Lower leg skin (tissue), 3 donors: ENCODE measurements around the gene ITPRID1.

Experiments
- CTCF ChIP-seq, 3 donors: fragments of 450-650 bp; IDR thresholded peaks; one replicate each; pipeline ENCODE4 v1.5.1; 2016; ENCODE audit warnings: antibody characterized with exemption in 3 of 3, mild to moderate bottlenecking in 3 of 3, moderate library complexity in 2 of 3
- POLR2A ChIP-seq, 2 donors: fragments of 450-650 bp; IDR thresholded peaks; one replicate each; pipeline ENCODE4 v1.6.1; 2016 to 2017; ENCODE audit warnings: antibody characterized with exemption in 2 of 2, mild to moderate bottlenecking in 1 of 2, moderate library complexity in 1 of 2

GRCh38 chr7:31475368-31475767 lies 38.5 kb upstream of the ITPRID1 start:
- TF ChIP-seq CTCF (IDR thresholded peaks at IDR 0.05) = no peak
- TF ChIP-seq POLR2A (IDR thresholded peaks at IDR 0.05) = no peak
